Neural cell (in vitro differentiated cells): Measurements from ENCODE around the gene FAM32A.

ENCODE experiments used
- CTCF ChIP-seq: fragments of 450-650 bp; IDR thresholded peaks from 2 replicates; pipeline ENCODE4 v1.5.1; 2014; ENCODE audit warnings: antibody characterized with exemption, mild to moderate bottlenecking, moderate library complexity; ENCODE audit not compliant: poor library complexity, severe bottlenecking
- EZH2 ChIP-seq: fragments of 200-600, 300-800 bp; shearing (Covaris generic), sonication (generic); IDR thresholded peaks from 2 replicates; pipeline ENCODE4 v1.6.1; 2014; ENCODE audit warnings: antibody characterized with exemption, low read length, borderline replicate concordance, mild to moderate bottlenecking; ENCODE audit not compliant: insufficient read depth, poor library complexity, severe bottlenecking
- REST ChIP-seq: IDR thresholded peaks from 2 replicates; pipeline ENCODE4 v1.6.1; 2012; ENCODE audit warnings: borderline replicate concordance

- TF ChIP-seq CTCF (no peak), REST (no peak), EZH2 (no peak)
These were observed 15.8 kb downstream of the FAM32A start for GRCh38 chr19:16201011-16201391.
